GM21423 (cell line): ENCODE data around the gene KCNK7.

Experiments
- ATAC-seq: cut with Tn5 transposase; IDR thresholded peaks from one replicate; pipeline ENCODE4 v1.9.1; 2021; ENCODE audit warnings: mild to moderate bottlenecking, moderate library complexity; ENCODE audit not compliant: unreplicated experiment

KCNK7 gene

DNA sequence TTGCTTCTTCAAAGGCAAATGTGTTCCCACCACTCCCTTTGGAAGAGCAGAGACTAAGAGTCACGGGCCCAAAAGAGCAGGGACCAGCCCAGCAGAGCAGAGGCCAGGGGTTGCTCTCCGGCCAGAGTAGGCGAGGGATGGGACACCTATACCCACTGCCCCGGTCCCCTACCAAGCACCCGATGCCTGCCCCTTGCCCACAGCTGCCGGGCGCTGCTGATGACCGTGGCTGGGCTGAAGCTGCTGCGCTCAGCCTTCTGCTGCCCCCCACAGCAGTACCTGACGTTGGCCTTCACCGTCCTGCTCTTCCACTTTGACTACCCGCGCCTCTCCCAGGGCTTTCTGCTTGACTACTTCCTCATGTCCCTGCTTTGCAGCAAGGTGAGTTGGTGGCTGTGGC lies 31.6 kb upstream of the KCNK7 start:
- ATAC-seq: no peak

DNA sequence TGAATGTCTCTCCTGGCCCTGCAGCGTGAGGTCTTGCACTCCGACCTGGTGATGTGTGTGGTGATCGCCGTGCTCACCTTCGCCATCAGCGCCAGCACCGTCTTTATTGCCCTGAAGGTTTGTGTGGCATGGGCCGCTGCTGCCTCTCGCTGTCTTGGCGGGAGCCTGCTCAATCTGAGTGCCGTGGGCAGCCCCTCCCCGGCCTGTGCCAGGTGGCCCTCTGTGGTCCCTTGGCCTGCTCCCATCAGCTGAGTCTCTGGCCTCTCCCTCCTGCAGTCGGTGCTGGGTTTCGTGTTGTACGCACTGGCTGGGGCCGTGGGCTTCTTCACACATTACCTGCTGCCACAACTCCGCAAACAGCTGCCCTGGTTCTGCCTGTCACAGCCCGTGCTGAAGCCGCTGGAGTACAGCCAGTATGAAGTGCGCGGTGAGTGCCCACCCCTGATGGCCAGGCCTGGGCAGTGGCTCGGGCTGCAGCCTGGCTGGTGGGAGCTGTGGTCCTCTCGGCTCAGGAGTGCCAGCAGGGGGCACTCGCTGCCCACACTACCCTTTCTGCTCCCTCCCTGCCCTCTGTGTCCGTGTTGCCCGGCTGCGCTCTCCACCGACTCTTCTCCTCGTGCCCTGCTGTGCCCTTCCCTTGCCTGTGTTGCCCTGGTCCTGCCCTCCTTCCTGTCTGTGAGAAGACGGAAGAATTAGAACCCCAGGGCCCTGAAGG lies 30.2 kb upstream of the KCNK7 start:
- no peak for ATAC-seq

DNA sequence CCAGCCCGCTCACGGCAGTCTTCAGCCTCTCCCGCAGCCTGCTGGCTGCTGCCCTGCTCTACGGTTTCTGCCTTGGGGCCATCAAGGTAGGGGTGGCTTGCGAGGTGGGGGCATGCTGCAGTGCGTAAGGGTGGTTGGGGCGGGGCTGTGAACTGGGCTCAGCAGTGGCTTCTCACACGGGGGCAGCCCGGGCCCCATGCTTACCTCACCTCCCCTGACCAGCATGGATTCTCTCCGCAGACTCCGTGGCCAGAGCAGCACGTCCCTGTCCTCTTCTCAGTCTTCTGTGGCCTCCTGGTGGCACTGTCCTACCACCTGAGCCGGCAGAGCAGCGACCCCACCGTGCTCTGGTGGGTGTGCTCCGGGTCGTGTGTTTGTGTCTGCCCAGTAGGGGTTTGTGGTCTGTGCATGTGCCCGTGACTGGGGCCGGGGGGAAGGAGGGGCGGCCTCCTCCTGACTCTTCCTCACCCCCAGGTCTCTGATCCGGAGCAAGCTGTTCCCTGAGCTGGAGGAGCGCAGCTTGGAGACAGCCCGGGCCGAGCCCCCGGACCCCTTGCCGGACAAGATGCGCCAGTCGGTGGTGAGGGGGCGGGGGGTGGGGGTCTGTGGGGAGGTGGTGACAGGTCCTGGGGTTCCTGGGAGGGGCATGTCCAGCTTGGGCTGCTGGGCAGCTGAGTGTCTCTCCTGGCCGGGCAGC lies 29.5 kb upstream of the KCNK7 start:
- ATAC-seq: no peak

DNA sequence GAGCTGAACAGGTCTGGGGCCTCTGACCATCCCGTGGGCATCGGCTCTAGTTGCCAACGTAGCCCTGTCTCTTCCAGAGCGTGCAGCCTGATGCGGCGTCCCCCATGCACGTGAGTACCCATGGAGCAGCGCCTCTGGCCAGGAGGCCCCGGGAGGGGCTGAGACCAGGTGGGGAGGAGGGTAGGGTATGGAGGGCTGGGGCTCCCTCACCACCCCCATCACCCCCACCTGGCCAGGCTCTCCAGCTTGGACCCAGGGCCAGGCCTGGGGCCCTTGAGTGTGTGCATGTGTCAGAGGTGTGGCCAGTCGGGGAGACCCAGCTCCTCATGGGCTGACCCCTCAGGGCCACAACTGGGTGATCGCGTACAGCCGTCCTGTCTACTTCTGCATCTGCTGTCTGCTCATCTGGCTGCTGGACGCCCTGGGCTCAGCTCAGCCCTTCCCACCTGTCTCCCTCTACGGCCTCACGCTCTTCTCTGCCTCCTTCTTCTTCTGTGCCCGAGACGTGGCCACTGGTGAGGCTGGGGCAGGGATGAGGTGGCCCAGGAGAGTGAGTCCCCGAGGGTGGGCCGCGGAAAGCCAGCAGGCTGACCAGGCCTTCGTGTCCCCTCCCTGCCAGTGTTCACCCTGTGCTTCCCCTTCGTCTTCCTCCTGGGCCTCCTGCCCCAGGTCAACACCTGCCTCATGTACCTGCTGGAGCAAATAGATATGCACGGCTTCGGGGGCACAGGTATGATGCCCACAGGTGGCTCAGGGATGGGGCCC lies 28.4 kb upstream of the KCNK7 start:
- no peak for ATAC-seq

DNA sequence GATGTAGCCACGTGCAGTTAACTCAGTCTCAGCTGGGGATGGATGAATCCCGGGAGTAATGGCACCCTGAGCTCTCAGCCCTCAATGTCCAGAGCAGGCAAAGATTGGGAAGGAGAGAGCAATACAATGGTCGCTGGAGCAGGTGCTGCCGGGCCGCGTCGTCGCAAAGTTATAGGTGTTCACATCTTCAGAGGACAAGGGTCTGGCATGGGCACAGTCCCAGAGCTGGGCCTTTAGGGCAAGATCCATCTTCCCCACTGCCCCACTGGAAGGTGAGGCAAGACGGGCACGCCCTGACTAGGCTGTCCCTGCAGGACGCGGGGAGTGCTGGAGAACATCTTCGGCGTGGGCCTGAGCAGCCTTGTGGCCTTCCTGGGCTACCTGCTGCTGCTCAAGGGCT lies 27.6 kb upstream of the KCNK7 start:
- no peak for ATAC-seq

DNA sequence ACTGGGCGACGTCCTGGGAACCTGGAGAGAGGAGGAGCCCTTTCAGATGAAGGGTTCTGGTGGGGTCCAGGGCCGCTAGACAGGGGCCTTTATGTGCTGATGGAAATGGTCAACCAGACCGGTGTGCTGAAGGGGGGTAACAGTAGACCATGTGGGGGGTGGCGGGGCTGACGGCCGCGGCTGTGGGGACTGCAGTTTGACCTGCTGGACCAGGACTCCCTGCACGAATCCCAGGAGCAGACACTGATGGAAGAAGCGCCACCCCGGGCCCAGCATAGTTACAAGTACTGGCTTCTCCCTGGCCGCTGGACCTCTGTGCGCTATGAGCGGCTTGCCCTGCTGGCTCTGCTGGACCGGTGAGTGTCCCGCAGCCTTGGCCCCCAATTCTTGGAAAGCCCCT lies 26.4 kb upstream of the KCNK7 start:
- no peak for ATAC-seq

DNA sequence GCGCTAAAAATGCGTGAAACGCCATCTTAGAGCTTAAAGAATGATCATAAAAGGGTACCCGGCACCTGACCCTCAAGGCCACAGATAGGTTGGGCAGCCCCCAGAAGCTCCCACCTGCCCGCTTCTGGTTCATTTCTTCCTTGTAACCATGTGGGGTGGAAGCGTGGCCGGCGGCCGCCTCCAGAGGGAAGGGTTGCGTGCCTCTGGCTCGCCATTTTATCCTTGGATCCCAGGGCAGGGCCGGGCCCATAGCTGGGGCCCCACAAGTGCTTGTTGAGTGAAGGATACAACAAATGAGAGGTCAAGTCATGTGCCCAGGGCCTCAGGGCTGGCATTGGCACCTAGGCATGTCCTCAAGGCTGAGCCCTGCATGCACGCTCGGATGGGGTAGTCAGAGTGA lies 25.9 kb upstream of the KCNK7 start:
- no peak for ATAC-seq

DNA sequence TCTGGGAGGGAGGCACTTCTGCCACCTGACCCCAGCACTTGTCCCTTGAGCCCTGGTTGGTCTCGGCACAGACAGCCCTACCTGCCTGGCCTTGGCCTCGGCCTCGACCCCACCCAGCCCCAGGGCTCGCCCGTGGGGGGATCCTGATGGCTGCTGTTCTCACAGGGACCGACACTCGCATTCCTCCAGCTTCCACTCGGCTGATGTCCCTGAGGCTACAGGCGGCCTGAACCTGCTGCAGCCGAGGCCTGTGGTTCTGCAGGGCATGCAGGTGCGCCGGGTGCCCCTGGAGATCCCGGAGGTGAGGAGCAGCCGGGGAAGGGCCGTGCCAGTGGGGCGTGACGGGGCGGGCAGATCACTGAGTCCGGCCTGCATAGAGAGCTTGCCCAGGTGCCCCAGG lies 25.1 kb upstream of the KCNK7 start:
- ATAC-seq: no peak

DNA sequence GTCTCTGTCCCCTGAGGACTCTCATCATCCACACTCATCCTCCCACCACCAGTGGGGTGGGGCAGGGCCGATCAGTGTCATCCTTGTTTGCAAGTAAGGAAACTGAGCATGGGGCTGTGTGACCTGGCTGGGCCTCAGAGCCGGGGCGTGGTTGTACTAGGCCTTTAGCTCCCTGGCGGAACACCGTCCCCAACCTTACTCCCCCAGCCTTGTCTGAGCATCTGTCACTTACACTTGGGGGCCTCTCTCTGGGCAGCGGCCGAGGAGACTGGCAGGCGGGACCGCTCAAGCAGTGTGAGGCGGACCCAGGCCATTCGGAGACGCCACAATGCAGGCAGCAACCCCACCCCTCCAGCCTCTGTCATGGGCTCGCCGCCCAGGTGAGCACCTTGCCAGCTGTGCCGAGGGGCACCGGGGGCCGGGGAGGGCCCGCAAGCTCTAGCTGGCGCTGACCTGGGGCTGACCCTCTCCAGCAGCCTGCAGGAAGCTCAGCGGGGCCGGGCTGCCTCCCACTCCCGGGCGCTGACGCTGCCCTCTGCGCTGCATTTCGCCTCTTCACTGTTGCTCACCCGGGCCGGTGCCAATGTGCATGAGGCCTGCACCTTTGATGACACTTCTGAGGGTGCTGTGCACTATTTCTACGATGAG lies 23.8 kb upstream of the KCNK7 start:
- ATAC-seq: no peak

DNA sequence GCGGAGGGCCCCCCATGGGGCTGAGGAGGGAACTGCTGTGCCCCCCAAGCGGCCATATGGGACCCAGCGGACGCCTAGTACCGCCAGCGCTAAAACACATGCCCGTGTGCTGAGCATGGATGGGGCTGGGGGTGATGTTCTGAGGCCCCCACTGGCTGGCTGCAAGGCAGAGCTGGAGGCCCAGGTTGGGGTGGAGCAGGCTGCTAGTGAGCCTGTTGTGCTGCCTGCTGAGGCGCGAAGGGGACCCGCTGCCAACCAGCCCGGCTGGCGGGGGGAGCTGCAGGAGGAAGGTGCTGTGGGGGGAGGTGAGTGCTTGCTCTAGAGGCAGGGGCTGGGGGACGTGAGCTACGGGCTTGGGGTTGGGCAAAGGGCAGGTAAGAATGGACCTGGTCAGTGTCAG lies 23.2 kb upstream of the KCNK7 start:
- no peak for ATAC-seq

DNA sequence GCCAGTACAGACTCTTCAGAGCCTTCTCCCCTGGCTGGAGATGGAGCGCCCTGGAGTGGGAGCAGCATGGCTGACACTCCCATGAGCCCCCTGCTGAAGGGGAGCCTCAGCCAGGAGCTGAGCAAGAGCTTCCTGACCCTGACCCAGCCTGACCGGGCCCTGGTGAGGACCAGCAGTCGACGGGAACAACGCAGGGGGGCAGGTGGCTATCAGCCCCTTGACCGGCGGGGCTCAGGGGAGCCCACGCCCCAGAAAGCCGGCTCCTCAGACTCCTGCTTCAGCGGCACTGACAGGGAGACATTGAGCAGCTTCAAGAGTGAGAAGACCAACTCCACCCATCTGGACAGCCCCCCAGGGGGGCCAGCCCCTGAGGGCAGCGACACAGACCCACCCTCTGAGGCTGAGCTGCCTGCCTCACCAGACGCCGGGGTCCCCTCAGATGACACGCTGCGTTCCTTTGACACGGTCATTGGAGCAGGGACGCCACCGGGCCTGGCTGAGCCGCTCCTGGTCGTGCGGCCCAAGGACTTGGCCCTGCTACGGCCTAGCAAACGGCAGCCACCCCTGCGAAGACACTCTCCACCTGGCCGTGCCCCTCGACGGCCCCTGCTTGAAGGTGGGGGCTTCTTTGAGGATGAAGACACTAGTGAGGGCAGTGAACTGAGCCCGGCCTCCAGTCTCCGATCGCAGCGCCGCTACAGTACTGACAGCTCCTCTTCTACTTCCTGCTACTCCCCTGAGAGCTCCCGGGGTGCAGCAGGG lies 22.6 kb upstream of the KCNK7 start:
- ATAC-seq: no peak

DNA sequence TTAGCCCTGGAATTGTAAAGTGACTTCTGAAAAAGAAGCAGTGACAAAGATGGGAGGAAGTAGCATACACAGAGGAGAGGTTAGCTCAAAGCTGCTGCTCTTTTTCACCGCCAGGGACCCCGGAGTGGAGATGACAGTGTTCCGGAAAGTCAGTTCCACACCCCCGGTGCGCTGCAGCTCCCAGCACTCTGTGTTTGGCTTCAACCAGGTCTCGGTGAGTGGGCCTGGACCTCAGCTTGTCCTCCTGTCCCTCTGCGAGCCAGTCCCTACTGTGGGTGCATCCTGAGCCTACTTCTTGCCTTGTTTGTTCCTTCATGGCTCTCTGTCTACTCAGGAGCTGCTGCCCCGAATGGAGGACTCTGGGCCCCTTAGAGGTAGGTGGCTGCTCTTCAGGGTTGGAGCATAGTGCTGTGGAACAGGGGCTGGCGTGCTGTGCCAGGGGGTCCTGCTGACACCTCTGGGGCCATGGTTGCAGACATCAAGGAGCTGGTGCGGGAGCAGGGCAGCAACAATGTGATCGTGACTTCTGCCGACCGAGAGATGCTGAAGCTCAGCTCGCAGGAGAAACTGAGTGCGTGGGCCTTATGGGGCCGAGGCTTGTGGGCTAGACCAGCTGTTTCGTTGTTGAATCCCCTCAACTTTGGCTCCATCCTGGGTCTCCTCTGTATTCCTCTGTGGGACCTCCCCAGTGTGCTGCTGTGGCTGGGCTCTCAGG lies 21.7 kb upstream of the KCNK7 start:
- no peak for ATAC-seq

DNA sequence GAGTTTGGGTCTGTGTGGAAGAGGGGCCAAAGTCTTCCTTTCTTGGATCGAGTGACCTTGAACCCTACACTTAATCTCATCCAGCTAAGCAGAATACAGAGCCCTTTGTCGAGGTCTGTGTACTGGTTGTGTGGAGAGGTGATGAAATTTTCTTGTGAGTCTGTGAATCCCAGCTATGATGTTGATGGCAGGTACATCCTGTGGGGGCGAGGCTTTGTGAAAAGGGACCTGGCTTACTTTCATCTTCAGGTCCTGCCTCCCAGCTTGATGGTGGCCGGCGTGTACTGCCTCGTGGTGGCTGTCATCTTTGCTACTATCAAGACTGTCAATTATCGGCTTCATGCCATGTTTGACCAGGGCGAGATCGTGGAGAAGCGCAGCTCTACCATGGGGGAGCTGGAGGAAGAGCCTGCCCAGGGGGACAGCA lies 21.0 kb upstream of the KCNK7 start:
- no peak for ATAC-seq

DNA sequence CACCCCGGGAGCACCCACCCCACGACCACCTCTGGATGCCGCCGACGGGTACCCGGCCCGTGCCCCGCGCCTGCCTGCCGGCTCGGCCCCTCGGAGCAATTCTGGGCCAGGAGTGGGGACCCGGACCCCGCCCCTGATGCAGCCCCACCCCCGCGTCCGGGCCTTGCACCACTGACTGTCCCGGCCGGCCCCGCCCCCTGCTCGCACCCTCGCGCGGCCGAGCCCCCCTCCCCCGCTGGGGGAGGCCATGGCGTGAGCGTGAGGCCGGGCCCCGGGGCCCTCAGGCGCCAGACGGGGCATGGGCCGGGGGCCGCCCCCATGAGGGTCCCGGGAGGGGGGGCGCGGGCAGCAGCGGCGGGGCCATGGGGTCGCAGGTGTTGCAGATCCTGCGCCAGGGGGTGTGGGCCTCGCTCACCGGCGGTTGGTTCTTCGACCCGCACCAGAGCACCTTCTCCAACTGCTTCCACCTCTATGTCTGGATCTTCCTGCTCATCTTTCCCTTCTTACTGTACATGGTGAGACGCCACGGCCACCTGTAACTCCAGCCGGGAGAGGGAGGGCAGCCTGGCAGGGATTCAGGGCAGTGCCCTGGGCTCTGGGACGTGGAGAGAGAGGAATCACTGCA lies 20.5 kb upstream of the KCNK7 start:
- ATAC-seq: peak; percentile 1

DNA sequence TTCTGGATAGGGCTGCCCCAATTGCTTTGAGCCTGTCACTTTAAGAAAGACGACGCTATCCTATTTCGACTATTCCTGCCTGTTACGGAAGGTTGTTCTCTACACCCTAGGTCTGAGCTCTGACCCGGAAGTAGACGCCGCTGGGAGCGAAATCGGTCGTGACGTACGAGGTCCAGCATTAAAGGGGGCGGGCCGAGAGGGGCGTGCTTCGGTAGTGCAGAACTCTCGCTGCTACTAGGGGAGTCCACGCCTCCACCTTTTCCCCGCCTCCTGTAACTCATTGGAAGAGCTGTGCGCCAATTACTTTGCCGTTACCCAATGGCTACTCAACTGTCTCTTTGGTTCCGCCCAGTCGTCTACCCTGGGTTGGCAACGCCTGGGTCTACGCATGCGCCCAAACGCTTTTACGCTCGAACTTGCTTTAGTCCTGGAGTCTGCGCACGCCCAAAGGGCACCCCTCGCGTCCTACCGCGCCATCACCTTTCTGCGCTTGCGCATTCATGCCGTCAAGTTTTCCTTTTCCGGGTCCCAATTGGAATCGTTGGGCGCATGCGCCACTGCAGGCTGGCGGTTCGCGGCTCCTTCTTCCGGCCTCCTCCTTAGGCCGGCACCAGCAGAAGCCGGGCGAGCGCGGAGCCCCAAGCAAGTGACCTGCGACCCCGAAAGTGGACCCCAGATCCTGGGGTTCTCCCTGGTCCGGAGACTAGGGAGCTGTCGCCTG lies 19.8 kb upstream of the KCNK7 start, which contains the start of gene PCNX3:
TSS of gene PCNX3 (plus strand) at position 548 of the 721 bp plus-strand sequence. CDS start 536 bp downstream, outside the sequence.
- peak; percentile 76 for ATAC-seq

DNA sequence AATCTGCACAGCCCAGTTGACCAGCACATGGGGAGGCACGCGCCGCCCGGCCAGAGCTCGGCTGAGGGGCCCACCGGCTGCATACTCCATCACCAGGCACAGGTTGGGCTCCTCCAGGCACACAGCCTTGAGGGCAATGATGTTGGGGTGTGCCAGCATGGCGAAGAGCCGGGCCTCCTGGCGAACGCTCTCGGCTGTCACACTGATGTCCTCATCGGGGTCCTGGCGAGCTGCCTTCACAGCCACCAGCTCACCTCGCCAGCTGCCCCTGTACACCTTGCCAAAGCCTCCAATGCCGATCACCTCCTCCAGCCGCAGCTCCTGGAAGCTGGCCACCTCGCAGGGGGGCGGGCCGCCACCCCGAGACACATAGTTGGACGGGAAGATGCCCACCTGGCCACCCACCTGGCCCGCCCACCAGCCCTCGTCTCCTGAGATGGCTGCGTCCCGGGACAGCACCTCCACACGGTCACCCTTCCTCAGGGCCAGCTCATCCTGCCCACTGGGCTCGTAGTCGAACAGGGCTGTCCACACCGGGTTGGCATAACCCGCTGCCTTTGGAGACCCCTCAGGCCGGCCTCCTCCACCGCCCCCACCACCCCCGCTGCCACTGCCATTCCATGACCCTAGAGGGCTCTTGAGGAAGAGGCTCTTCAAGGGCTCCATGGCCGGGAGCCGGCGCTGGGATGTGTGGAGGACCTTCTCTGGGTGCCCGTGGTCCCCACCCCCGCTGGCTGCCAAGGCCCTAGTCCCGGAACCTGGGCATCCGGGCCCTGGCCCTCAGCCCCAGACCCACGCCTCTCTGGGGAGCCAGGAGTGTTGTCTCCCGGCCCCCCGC lies 17.7 kb upstream of the KCNK7 start:
- no peak for ATAC-seq

DNA sequence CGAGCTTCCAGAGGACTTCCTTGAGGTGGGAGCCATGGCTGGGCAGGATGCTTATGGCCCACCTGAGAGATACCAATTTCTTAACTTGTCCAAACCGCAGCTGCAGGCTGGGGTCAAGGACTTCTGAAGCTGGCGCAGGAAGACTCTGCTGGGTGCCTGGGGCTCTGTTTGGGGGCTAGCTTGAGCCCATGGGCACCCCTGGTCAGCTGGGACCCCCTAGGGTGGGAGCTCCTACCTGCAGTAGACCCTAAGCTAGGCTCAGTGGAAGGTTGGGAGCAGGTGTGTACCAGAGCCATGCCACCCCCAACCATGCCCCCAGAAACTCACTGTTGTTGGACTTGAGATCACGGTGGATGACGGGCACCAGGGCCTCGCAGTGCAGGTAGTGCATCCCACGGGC lies 17.1 kb upstream of the KCNK7 start:
- no peak for ATAC-seq
